Measurements from ENCODE around the gene PID1. TPM values are rescaled to one million over a fixed set of nuclear protein-coding genes. Genes with fewer than 3 reads are reported as not detected.
"Not testable (repeated sequence)": the region's sequence is repeated elsewhere in the genome, so short reads cannot be mapped to it uniquely, and the experiment has no call there.

PID1 gene
- total RNA-seq, 1 experiment from 2014 or later: 0.45 TPM

DNA sequence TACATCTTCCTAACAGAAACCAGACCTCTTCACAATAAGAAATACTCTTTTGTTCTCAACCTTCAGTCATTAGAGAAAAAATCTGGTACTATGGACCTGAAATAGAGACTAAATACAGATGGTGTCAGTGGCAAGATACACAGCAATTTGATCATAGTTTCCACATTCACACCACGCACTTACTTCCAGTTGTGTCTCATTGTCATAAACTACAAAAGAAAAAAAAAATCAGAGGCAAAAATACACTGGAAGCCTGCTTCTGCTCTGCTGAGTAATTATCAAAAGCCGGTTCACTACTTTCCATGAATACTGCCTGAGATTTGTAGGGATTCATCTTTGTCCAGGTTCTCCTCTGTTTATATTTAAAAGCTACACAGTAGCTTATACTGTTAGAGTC lies 182.6 kb downstream of the PID1 start:
- Histone ChIP-seq H3K27me3 (ENCODE audit: control insufficient read depth, insufficient read depth, low read length) (no peaks in the 10 kb centered on the region), H3K4me3 (ENCODE audit: insufficient read depth, low read depth, low read length) (no peak overlapping the region), H3K36me3 (replicated peaks; ENCODE audit: control insufficient read depth, insufficient read depth, low read length) (no peaks in the 10 kb centered on the region)
- no peak for DNase-seq

DNA sequence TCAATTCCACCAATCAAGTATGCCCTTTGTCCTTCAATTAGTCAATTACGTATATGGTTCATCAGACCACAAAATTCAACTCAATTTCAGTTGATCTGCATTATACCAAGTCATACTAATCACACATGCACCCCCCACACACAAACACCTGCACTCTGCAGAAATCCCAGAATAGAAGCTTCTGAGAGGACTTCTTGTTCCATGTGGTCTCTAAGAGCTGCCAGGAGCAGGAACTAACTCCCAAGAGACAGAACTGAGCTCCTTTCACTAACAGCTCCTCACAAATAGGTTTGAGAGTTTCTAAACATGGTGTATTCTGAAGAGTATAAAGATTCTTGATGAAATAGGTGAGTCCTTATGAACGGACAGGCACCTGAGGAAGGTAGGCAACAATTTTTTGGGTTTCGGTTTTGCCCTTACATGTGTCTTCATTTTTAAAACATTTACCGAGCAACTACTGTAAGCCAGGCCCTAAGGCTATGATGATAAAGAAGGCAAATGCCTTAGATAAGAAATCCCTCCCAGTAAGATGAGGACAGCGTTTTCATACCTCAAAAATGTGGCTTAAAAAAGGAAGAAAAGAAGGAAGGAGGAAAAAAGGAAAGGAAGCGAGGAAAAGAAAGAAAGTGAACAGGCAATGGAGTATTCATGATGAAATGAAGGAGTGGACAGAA lies 183.1 kb downstream of the PID1 start:
- Histone ChIP-seq H3K27me3 (ENCODE audit: control insufficient read depth, insufficient read depth, low read length) (no peaks in the 10 kb centered on the region), H3K4me3 (ENCODE audit: insufficient read depth, low read depth, low read length) (no peak overlapping the region), H3K36me3 (replicated peaks; ENCODE audit: control insufficient read depth, insufficient read depth, low read length) (no peaks in the 10 kb centered on the region)
- no peak for DNase-seq

DNA sequence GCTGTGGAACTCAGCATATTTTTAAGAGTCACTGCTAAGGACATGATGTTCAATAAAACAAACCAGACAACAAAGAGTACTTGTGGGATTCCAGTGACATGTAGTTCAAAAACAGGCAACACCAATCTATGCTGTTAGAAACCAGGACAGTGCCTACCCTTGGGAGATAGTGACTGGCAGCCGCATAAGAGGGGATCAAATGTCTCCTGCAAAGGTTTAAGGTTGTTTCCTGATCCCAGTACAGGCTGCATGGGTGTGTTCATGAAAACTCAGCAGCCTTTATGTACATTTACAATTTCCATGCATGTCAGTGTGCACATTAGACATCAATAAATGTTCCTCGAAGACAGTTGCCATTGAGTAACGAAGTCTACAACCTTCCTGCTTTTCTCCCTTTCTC lies 183.8 kb downstream of the PID1 start:
- Histone ChIP-seq H3K36me3 (replicated peaks; ENCODE audit: control insufficient read depth, insufficient read depth, low read length) (no peaks in the 10 kb centered on the region), H3K4me3 (ENCODE audit: insufficient read depth, low read depth, low read length) (no peak overlapping the region), H3K27me3 (ENCODE audit: control insufficient read depth, insufficient read depth, low read length) (no peaks in the 10 kb centered on the region)
- DNase-seq: no peak

DNA sequence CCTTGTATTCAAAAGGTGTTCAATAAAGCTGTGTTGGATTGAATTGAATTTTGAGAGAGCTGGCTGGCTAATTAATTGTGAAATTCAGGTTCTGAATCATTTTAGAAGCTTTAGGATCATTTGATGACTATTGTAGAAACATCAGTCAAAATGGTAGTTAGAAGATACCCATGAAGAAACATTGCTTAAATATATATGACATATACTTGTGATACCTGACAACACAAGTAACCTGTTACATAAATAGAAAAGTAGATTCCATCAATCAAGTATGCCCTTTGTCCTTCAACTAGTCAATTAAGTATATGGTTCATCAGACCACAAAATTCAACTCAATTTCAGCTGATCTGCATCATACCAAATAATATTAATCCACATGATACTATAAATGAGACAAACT lies 185.6 kb downstream of the PID1 start:
- DNase-seq: no peak
- no peak overlapping the region for H3K4me3 ChIP-seq (ENCODE audit: insufficient read depth, low read depth, low read length)
- H3K27me3 ChIP-seq (ENCODE audit: control insufficient read depth, insufficient read depth, low read length): no peaks in the 10 kb centered on the region
- no peaks in the 10 kb centered on the region for H3K36me3 ChIP-seq (replicated peaks; ENCODE audit: control insufficient read depth, insufficient read depth, low read length)

DNA sequence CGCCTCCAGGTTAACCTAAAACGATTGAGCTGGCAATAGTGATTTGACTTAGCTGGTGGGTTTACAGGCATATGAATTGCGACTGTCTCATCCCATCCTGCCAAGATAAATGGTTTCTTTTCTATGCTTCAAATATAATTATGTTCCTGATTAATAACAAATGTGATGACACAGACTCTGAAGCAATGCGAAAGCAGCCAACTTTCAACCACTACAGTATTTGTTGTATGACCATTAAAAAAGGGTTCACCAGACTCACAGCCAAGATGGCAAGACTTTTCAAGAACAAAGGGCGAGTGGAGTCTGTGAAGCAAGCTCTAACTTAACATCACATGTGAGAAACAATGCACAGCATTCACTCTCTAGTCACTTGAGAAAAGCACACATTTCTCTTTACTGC lies 186.6 kb downstream of the PID1 start:
- no peaks in the 10 kb centered on the region for H3K36me3 ChIP-seq (replicated peaks; ENCODE audit: control insufficient read depth, insufficient read depth, low read length)
- H3K4me3 ChIP-seq (ENCODE audit: insufficient read depth, low read depth, low read length): no peak overlapping the region
- DNase-seq: no peak
- H3K27me3 ChIP-seq (ENCODE audit: control insufficient read depth, insufficient read depth, low read length): no peaks in the 10 kb centered on the region

DNA sequence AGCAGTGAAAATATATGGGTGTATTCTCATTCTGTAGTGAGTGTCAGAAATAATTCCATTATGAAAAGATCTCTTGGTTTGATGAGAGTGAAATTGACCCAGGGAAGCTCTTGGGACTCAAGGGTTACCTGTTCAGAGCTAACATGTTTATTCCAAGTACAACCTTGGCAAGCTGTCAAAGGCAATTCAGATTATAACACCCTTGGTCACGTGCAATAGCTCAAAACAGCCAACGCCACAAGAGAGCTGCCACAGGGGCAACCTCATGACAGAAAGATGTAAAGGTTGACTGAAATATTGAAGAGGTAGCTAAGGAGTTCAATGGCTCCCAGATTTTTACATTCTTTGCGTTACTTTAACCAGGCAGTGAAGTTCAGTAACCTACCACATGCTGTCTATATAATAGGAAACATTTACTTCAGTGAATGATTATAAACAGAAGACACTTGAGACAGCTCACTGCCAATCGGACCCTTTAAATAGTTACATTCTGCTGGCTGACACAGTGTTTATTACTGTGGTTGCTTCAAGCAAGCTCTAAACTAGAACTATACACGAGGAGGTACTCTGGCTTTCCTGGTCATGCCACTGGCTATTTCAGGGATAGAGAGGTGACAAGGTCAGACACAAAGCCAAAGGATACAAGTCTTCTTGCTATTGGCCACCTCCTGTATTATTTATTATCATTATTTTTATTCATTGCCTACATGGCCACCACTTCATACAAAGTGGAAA lies 187.3 kb downstream of the PID1 start:
- no peak for DNase-seq
- Histone ChIP-seq H3K27me3 (ENCODE audit: control insufficient read depth, insufficient read depth, low read length) (no peaks in the 10 kb centered on the region), H3K4me3 (ENCODE audit: insufficient read depth, low read depth, low read length) (no peak overlapping the region), H3K36me3 (replicated peaks; ENCODE audit: control insufficient read depth, insufficient read depth, low read length) (no peaks in the 10 kb centered on the region)

DNA sequence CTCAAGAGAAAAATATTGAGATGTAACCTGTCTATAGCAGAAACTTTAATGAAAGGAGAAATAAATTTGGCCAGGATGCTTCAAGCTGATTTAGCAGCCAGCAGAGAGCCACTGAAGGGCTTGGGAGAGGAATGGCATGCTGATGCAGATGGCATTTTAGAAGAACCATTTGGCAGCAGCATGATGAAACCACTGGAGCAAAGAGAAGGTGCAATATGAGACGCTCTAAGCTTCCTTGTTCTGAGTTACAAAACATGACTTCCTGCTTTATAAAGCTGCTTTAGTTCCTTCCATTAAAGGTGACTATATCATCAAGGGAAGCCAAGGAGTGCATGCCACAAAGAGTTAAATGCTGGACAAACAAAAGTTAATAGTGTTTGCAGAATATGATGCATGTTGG lies 189.7 kb downstream of the PID1 start:
- Histone ChIP-seq H3K27me3 (ENCODE audit: control insufficient read depth, insufficient read depth, low read length) (no peaks in the 10 kb centered on the region), H3K4me3 (ENCODE audit: insufficient read depth, low read depth, low read length) (no peak overlapping the region), H3K36me3 (replicated peaks; ENCODE audit: control insufficient read depth, insufficient read depth, low read length) (no peaks in the 10 kb centered on the region)
- no peak for DNase-seq

DNA sequence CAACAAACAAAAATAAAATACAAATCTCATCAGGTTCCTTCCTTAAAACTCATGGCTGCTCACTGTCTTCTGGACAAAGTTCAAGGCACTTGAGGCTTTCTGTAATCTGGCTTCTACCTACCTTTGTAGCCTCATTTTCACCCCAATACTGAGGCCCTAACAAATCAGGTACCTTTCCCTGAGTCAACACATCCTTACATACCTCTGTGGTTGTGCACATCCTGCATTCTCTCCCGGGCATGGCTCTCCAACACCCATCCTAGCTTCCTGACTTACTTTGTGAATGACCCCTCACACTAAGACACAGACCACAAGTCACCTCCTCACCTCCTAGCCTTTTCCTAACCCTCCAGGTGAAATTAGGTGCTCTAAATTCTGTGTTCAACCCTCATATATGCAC lies 190.9 kb downstream of the PID1 start:
- Histone ChIP-seq H3K4me3 (ENCODE audit: insufficient read depth, low read depth, low read length) (no peak overlapping the region), H3K27me3 (ENCODE audit: control insufficient read depth, insufficient read depth, low read length) (no peaks in the 10 kb centered on the region), H3K36me3 (replicated peaks; ENCODE audit: control insufficient read depth, insufficient read depth, low read length) (no peaks in the 10 kb centered on the region)
- DNase-seq: no peak

DNA sequence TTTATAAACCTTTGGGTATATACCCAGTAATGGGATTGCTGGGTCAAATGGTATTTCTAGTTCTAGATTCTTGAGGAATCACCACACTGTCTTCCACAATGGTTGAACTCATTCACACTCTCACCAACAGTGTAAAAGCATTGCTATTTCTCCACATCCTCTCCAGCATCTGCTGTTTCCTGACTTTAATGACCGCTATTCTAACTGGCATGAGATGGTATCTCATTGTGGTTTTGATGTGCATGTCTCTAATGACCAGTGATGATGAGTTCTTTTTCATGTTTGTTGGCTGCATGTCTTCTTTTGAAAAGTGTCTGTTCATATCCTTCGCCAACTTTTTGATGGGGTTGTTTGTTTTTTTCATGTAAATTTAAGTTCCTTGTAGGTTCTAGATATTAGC lies 194.2 kb downstream of the PID1 start:
- DNase-seq; H3K36me3 ChIP-seq (replicated peaks; ENCODE audit: control insufficient read depth, insufficient read depth, low read length); H3K4me3 ChIP-seq (ENCODE audit: insufficient read depth, low read depth, low read length); H3K27me3 ChIP-seq (ENCODE audit: control insufficient read depth, insufficient read depth, low read length): not testable (repeated sequence)

DNA sequence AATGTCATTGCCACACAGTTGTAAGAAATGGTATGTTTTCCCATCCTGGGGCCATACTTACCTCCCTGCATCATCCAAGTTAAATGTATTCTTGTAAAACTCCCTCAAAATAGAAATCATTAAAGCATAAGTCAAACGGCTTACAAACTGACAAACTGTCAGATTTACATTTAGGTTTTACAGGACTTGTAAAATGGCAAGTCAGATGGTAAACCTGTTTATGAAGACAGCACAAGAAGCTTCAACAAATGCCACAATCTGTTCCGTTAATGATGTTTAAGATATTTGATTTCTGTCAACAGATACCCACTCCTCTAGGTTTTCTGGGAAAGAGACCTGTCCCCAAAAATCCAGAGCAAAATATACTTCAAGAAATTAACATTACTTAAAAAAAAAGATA lies 197.2 kb downstream of the PID1 start:
- no peaks in the 10 kb centered on the region for H3K36me3 ChIP-seq (replicated peaks; ENCODE audit: control insufficient read depth, insufficient read depth, low read length)

DNA sequence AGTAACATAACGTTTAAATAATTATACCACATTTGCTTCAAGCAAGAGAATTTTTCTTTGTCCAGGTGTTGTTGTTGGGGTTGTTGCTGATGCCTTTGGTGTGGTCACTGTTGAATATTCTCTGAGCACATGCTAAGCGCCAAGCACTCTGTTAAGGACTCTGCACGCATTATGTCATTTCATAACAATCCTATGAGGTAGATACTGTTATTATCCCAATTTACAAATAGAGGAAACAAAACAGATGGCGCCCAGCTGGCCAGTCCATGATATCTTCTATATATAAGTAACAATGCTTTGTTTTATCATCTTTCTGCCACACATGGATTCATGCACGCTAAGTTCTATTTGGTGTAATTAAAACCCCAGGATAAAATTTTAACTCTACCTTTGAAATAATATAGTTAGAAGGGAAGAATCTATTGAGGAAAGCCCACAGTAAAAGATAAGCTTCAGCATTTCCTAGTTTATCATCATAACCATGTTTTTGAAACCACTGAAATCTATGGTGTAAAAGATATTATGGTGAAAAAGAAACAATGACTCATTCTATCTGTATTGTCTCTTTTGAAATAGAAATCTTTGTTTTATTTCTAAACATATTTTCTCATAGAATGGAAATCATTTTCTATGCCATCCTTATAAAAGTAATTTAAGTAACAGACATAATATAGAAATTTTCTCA lies 199.7 kb downstream of the PID1 start:
- H3K27me3 ChIP-seq (ENCODE audit: control insufficient read depth, insufficient read depth, low read length): no peaks in the 10 kb centered on the region
- DNase-seq: no peak
- H3K4me3 ChIP-seq (ENCODE audit: insufficient read depth, low read depth, low read length): no peak overlapping the region

More for the DNA sequence above, 197.2 kb downstream of the PID1 start:
- Histone ChIP-seq H3K27me3 (ENCODE audit: control insufficient read depth, insufficient read depth, low read length) (no peaks in the 10 kb centered on the region), H3K4me3 (ENCODE audit: insufficient read depth, low read depth, low read length) (no peak overlapping the region)
- DNase-seq: no peak

DNA sequence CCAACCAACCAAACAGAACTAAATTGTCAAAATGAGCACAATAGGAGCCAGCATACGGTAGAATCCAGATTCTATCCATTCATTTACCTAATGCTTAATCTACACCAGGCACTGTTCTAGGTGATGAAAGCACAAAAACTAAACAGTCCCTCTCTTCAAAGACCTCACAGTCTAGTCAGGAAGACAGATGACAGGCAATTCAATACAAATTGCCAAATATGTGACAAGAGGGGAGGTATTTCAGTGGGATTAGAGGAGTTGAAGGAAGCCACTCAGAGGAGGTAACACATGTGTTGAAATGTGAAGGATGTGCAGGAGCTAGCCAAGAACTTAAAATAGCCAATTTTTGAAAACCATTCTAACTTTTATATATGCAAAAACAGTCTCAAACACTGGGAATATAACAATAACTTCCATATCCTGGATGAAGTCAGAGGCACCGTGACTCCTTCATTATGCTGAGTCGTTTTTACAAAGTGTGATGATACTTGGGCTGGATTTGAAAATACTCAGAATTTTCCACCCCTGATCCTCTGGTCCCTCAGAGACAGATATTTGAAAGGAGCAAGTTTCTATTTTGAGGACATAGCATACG lies 204.9 kb downstream of the PID1 start:
- no peaks in the 10 kb centered on the region for H3K27me3 ChIP-seq (ENCODE audit: control insufficient read depth, insufficient read depth, low read length)
- H3K36me3 ChIP-seq (replicated peaks; ENCODE audit: control insufficient read depth, insufficient read depth, low read length): no peaks in the 10 kb centered on the region
- H3K4me3 ChIP-seq (ENCODE audit: insufficient read depth, low read depth, low read length): no peak overlapping the region
- no peak for DNase-seq

More for the DNA sequence above, 199.7 kb downstream of the PID1 start:
- no peaks in the 10 kb centered on the region for H3K36me3 ChIP-seq (replicated peaks; ENCODE audit: control insufficient read depth, insufficient read depth, low read length)

DNA sequence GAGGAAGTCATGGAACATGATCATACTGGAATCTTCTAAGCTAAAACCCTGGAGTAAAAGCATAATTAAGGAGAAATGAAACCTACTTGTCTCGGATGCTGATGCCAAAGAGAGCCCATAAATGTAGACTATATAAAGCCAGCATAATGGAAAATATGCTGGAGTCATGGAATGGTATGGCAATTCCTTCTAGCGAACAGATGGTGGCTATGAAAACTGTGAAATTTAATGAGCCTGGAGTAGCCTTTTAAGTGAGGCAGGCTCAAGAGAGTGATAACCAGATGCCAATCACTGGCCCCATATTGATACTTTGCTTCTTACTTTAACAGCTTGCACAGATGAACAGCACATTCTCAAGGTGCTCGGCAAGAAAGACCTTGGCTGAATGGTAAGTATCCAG lies 206.3 kb downstream of the PID1 start:
- no peak overlapping the region for H3K4me3 ChIP-seq (ENCODE audit: insufficient read depth, low read depth, low read length)
- H3K36me3 ChIP-seq (replicated peaks; ENCODE audit: control insufficient read depth, insufficient read depth, low read length): no peaks in the 10 kb centered on the region
- DNase-seq: no peak
- no peaks in the 10 kb centered on the region for H3K27me3 ChIP-seq (ENCODE audit: control insufficient read depth, insufficient read depth, low read length)

DNA sequence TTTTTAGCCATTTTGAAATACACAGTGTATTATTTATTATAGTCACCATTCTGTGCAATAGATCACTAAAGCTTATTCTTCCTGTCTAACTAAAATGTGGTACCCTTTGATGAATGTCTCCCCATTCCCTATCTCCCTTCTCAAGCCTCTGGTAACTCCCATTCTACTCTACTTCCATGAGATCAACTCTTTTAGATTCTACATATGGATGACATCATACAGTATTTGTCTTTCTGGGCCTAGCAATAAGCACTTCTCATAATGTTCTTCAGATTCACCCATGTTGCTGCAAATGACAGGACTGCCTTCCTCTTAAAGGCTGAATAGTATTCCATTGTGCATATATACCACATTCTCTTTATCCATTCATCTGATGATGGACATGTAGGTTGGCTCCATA lies 210.9 kb downstream of the PID1 start:
- Histone ChIP-seq H3K4me3 (ENCODE audit: insufficient read depth, low read depth, low read length) (no peak overlapping the region), H3K36me3 (replicated peaks; ENCODE audit: control insufficient read depth, insufficient read depth, low read length) (no peaks in the 10 kb centered on the region), H3K27me3 (ENCODE audit: control insufficient read depth, insufficient read depth, low read length) (no peaks in the 10 kb centered on the region)
- no peak for DNase-seq
